HG03175 (cell line): ENCODE measurements around the gene TSPAN31.
"Not testable (repeated sequence)": the region's sequence is repeated elsewhere in the genome, so short reads cannot be mapped to it uniquely, and the experiment has no call there.

Experiments
- ATAC-seq: cut with Tn5 transposase; IDR thresholded peaks from one replicate; pipeline ENCODE4 v1.9.1; 2021; ENCODE audit warnings: mild to moderate bottlenecking, moderate library complexity; ENCODE audit not compliant: unreplicated experiment

The TSPAN31 gene

GRCh38 chr12:57744777-57745484 lies at the start of gene TSPAN31:
Gene TSPAN31, plus strand, starts transcription at chr12:57745039. Its CDS starts 116 bp downstream, at chr12:57745155.
- peak; percentile 80 for ATAC-seq

GRCh38 chr12:57695770-57696432 lies 48.9 kb upstream of the TSPAN31 start:
- no peak for ATAC-seq

DNA sequence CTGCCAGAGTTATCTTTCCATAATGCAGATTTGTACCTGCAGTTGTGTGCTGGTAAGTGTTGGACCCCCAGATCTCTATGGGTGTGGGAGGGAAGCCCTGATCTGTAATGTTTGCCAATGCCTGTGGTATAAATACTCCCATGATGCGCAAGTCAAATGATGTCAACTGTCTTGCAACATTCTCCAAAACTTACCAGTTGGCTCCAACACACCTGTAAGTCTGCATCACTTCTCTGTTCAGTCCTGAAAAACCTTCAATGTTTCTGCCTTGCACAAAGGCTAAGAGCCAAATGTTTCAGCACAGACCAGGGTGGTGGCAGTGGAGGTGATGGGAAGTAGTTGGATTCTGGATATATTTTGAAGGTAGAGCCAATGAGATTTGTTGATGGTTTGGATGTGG lies 47.8 kb upstream of the TSPAN31 start:
- no peak for ATAC-seq

- ATAC-seq = no peak
These were observed 46.4 kb upstream of the TSPAN31 start for GRCh38 chr12:57698414-57698813.

DNA sequence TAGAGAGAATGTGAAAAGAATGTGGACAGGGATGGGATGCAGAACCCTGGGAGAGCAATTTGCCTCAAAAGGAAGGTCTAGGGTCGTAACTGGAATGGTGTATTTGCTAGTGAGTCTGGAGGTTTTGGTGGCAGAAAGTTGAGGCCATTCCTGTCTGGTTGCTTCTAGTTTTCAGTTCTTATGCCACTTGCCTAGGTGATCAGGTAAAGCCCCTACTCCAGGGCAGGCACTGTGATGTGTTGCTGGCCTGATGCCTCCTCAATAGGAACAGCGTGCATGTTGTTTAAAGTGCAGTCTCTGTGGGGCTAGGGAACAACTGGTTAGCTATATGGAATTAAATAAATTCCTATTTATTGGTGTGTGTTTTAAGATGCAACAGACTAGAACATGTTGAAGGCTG lies 44.5 kb upstream of the TSPAN31 start:
- no peak for ATAC-seq

DNA sequence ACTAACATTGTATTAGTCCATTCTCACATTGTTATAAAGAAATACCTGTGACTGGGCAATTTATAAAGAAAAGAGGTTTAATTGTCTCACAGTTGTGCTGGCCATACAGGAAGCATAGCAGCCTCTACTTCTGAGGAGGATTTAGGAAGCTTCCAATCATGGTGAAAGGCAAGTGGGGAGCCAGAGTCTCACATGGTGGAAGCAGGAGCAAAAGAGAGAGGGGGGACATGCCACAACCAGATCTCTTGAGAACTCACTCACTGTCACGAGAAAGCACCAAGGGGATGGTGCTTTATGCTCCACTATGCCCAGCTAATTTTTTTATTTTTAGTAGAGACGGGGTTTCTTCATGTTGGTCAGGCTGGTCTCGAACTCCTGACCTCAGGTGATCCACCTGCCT lies 37.6 kb upstream of the TSPAN31 start:
- ATAC-seq = no peak

- no peak for ATAC-seq
These were observed 36.5 kb upstream of the TSPAN31 start for GRCh38 chr12:57708296-57708695.

DNA sequence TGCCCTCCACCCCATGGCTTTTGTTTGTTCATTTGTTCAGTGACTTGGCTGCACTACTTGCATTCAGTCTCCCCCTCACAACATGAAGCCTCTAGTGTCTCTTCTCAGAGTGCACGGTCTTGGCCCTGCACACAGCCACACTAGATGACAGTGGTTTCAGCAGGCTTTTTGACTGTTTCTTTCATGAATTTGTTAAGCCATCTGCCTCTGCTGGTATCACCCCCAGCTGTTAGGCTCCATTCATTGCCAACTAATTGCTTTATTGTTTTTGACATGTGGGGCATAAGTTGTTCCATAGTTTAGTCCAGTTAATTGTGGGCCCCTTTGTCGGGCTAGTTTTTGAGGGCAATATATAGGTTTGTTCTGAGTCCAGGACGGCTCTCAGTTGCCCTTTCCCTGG lies 32.1 kb upstream of the TSPAN31 start:
- ATAC-seq = no peak

GRCh38 chr12:57713209-57713608 lies 31.6 kb upstream of the TSPAN31 start:
- no peak for ATAC-seq

DNA sequence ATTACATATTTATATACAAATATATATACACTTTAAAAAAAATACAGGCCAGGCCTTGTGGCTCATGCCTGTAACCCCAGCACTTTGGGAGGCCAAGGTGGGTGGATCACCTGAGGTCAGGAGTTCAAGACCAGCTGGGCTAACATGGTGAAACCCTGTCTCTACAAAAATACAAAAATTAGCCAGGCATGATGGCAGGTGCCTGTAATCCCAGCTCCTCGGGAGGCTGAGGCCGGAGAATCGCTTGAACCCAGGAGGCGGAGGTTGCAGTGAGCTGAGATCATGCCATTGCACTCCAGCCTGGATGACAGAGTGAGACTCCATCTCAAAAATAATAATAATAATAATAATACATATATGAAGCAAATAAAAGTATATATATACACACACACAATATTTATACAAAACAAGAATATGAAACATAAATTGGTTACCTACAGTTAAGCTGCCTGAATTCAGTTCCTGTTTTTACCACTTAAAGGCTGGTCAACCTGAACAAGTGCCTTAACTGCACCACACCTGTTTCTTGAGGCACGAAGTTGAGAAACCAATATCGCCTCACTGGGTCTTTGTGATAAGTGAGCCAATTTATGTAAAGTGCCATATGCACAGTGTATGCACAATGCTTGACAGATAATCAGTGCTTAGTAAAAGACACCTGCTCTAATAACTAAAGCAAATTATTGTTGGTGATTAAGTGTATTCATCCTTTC lies 29.6 kb upstream of the TSPAN31 start:
- not testable (repeated sequence) for ATAC-seq

DNA sequence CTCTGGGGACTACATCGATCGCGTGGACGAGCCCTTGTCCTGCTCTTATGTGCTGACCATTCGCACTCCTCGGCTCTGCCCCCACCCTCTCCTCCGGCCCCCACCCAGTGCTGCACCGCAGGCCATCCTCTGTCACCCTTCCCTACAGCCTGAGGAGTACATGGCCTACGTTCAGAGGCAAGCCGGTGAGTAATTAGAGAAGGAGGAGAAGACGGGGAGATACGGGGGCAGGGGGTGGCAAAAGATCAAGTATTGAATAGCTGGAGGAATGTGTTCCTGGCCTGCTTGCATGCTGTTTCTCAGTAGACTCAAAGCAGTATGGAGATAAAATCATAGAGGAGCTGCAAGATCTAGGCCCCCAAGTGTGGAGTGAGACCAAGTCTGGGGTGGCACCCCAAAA lies 29.1 kb upstream of the TSPAN31 start:
- no peak for ATAC-seq

- ATAC-seq = no peak
These were observed 28.5 kb upstream of the TSPAN31 start for GRCh38 chr12:57716305-57716704.

DNA sequence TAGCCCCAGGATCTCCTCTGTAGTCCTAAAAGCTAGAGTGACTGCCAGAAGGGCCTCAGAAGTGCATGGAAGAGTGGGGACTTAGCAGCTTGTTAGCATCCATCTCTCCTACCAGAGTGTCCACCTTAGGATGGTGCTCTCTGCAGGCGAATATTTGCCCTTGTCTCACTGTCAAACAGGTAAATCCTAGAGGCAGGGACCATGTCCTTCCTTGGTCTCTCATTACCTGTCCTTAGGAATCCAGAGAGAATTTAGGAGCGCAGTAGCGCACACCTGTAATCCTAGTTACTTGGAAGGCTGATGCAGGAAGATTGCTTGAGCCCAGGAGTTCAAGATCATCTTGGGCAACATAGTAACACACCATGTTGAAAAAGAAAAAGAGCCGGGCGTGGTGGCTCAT lies 27.7 kb upstream of the TSPAN31 start:
- no peak for ATAC-seq

- no peak for ATAC-seq
These were observed 26.8 kb upstream of the TSPAN31 start for GRCh38 chr12:57717846-57718640.

DNA sequence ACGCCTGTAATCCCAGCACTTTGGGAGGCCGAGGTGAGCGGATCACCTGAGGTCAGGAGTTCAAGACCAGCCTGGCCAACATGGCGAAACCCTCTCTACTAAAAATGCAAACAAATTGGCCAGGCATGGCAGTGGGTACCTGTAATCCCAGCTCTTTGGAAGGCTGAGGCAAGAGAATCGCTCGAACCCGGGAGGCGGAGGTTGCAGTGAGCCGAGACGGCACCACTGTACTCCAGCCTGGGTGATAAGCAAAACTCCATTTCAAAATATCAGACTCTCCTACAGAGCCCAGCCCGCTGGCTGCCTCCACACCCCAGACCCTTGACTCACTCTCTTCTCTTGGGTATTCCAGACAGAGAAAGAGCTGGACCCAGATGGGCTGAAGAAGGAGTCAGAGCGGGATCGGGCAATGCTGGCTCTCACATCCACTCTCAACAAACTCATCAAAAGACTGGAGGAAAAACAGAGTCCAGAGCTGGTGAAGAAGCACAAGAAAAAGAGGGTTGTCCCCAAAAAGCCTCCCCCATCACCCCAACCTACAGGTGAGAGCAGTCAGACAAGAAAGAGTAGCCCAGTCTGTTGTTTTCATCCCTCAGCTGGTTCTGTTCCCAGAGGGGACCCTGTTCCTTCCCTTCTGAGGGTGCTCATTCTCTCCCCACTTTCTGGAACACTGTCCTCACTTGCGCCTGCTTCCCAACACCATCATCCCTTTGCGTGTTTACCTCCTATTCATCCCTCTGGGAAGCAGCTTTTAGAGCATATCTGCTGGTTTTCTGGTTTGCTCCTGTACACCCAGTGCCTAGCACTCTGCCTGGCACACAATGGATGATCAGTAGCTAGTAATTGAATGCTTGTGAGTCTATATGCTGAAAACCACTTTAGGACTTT lies 26.0 kb upstream of the TSPAN31 start:
- ATAC-seq = no peak

- ATAC-seq = no peak
These were observed 24.8 kb upstream of the TSPAN31 start for GRCh38 chr12:57719777-57720605.

DNA sequence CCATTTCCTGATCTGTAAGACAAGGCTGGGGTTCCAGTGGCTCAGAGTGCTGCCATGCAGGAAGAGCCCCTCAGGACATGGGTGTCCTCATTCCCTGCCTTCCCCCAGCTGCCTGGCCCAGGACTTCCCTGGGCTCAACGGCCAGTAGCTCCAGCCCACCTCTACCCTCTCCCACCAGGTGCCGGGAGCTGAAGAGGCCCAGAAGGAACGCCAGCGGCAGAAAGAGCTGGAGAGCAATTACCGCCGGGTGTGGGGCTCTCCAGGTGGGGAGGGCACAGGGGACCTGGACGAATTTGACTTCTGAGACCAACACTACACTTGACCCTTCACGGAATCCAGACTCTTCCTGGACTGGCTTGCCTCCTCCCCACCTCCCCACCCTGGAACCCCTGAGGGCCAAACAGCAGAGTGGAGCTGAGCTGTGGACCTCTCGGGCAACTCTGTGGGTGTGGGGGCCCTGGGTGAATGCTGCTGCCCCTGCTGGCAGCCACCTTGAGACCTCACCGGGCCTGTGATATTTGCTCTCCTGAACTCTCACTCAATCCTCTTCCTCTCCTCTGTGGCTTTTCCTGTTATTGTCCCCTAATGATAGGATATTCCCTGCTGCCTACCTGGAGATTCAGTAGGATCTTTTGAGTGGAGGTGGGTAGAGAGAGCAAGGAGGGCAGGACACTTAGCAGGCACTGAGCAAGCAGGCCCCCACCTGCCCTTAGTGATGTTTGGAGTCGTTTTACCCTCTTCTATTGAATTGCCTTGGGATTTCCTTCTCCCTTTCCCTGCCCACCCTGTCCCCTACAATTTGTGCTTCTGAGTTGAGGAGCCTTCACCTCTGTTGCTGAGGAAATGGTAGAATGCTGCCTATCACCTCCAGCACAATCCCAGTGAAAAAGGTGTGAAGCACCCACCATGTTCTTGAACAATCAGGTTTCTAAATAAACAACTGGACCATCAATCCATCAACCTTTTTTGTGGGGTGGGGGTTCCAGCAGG lies 23.9 kb upstream of the TSPAN31 start:
- no peak for ATAC-seq
